SU-DHL-6 (cell line): ENCODE results near the gene PRX.

Experiments
- H2AFZ ChIP-seq: fragments of 200-600 bp; sonication (generic); 2 replicates; pipeline ENCODE4 v1.6.1; 2014; ENCODE audit warnings: low read depth, mild to moderate bottlenecking, moderate library complexity, mixed read lengths, antibody characterized with exemption, low read length; ENCODE audit not compliant: severe bottlenecking
- H3F3A ChIP-seq: fragments of 200-600 bp; shearing (Covaris generic); 2 replicates; pipeline ENCODE4 v1.6.0; 2016; ENCODE audit warnings: antibody characterized with exemption, mild to moderate bottlenecking; ENCODE audit not compliant: insufficient read depth
- H3K27ac ChIP-seq: fragments of 200-600 bp; sonication (generic); 2 replicates; pipeline ENCODE4 v1.5.1; 2016; ENCODE audit warnings: low read depth, mild to moderate bottlenecking, low read length, moderate library complexity, mixed read lengths
- H3K27me3 ChIP-seq: fragments of 200-600 bp; sonication (generic), shearing (Covaris generic); 2 replicates; pipeline ENCODE4 v1.6.0; 2014; ENCODE audit warnings: mild to moderate bottlenecking, low read length
- H3K36me3 ChIP-seq: fragments of 200-600 bp; sonication (generic); 2 replicates; pipeline ENCODE4 v1.6.1; 2014; ENCODE audit warnings: mild to moderate bottlenecking, low read length, mixed read lengths
- H3K4me2 ChIP-seq: fragments of 300-600, 200-600 bp; shearing (Covaris generic), sonication (generic); 2 replicates; pipeline ENCODE4 v1.6.0; 2014; ENCODE audit warnings: low read length, low read depth, mild to moderate bottlenecking; ENCODE audit not compliant: poor library complexity, severe bottlenecking
- H3K4me3 ChIP-seq: fragments of 200-600 bp; sonication (generic); 2 replicates; pipeline ENCODE4 v1.5.1; 2014; ENCODE audit warnings: antibody characterized with exemption, low read length, mild to moderate bottlenecking, mixed read lengths; ENCODE audit not compliant: insufficient read depth, poor library complexity, severe bottlenecking
- H3K79me2 ChIP-seq: fragments of 200-600 bp; sonication (generic); 2 replicates; pipeline ENCODE4 v1.6.1; 2014; ENCODE audit warnings: mild to moderate bottlenecking, low read length, moderate library complexity; ENCODE audit not compliant: insufficient read depth
- H3K9ac ChIP-seq: fragments of 200-600 bp; sonication (generic); 2 replicates; pipeline ENCODE4 v1.7.0; 2014; ENCODE audit warnings: mild to moderate bottlenecking, low read length
- H3K9me2 ChIP-seq: fragments of 200-600 bp; sonication (generic); replicated peaks from 2 replicates; pipeline ENCODE4 v1.6.1; 2014; ENCODE audit warnings: low read length; ENCODE audit not compliant: insufficient read depth
- H3K9me3 ChIP-seq: fragments of 200-600 bp; sonication (generic); 2 replicates; pipeline ENCODE4 v1.6.1; 2014; ENCODE audit warnings: low read length, mixed read lengths; ENCODE audit not compliant: insufficient read depth
- H4K20me1 ChIP-seq: fragments of 200-600 bp; sonication (generic); 2 replicates; pipeline ENCODE4 v1.6.1; 2014; ENCODE audit warnings: low read depth, mild to moderate bottlenecking, antibody characterized with exemption, low read length, moderate library complexity, mixed read lengths
- CTCF ChIP-seq: fragments of 200-600 bp; sonication (generic); IDR thresholded peaks from one replicate; pipeline ENCODE4 v1.5.1; 2017; ENCODE audit warnings: antibody characterized with exemption, mild to moderate bottlenecking, low read length, moderate library complexity; ENCODE audit not compliant: insufficient read depth, poor library complexity, severe bottlenecking
- EZH2phosphoT487 ChIP-seq: fragments of 200-600 bp; sonication (generic), shearing (Covaris generic); conservative IDR thresholded peaks from 2 replicates; pipeline ENCODE4 v1.6.1; 2018; ENCODE audit warnings: mild to moderate bottlenecking, antibody characterized with exemption, low read length, moderate library complexity, mixed read lengths

Gene PRX

GRCh38 chr19:40403262-40403984 lies 9.8 kb downstream of the PRX start:
- Histone ChIP-seq H3K9me3 (no peaks in the 10 kb centered on the region), H3K4me3 (peak overlapping the region; percentile 60), H3K27ac (0 out of 2 replicates have a peak overlapping the region, but pooled peaks have one; percentile 30), H2AFZ (peak overlapping the region; percentile 99), H3K36me3 (no peaks in the 10 kb centered on the region), H3F3A (no peaks in the 10 kb centered on the region), H4K20me1 (no peaks in the 10 kb centered on the region), H3K27me3 (no peaks in the 10 kb centered on the region), H3K79me2 (no peaks in the 10 kb centered on the region), H3K9me2 (no peaks in the 10 kb centered on the region), H3K4me2 (peak overlapping the region; percentile 97), H3K9ac (peak overlapping the region; percentile 50)
- TF ChIP-seq EZH2phosphoT487 (no peak), CTCF (no peak)

- TF ChIP-seq EZH2phosphoT487 = no peak
- no peak overlapping the region for H3K4me2 ChIP-seq
- no peak overlapping the region for H3K9ac ChIP-seq
- H3K27ac ChIP-seq = no peak overlapping the region
- H3K9me3 ChIP-seq = no peaks in the 10 kb centered on the region
- H3F3A ChIP-seq = no peaks in the 10 kb centered on the region
- H3K9me2 ChIP-seq = no peaks in the 10 kb centered on the region
- no peaks in the 10 kb centered on the region for H3K27me3 ChIP-seq
- H4K20me1 ChIP-seq = no peaks in the 10 kb centered on the region
- no peaks in the 10 kb centered on the region for H3K36me3 ChIP-seq
- H2AFZ ChIP-seq = no peak overlapping the region
- H3K79me2 ChIP-seq = no peaks in the 10 kb centered on the region
- no peak overlapping the region for H3K4me3 ChIP-seq
Observed at GRCh38 chr19:40400559-40400958, 12.6 kb downstream of the PRX start.

DNA sequence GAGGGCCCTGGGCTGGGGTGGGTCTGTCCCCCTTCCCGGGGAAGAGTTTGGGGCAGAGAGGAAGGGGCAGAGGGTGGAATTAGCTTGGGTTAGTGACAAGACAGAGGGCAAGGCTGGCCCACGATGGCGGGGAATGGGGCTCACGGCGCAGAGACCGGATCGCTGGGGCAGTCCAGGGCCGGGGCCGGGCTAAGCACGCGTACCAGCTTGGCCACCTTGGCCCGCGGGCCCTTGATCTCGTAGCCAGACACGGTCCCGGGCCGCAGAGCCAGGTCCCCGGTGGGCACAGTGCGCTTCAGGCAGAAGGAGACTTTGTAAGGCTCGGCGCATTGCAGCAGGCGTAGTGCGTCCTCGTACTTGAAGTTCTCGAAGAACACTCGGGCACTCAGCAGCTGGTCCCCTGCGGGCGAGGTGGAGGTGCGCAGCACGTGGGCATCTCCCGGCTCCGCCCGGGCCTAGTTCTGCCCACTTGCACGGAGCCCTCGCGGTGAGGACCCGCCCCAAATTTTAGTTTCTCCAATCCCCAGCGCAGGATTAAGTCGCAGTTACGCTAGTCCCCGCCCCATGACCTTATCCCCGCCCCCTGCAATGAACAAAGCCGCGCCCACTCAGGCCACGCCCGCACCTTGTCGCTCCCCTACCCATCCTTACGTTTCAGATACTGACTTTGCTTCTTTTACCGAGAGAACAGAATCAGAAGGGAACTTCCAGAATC lies 14.6 kb downstream of the PRX start:
- Histone ChIP-seq H3K9ac (no peak overlapping the region), H3K9me3 (no peaks in the 10 kb centered on the region), H3K27ac (no peak overlapping the region), H2AFZ (no peak overlapping the region), H3K4me2 (no peak overlapping the region), H3K4me3 (no peak overlapping the region), H3K36me3 (no peaks in the 10 kb centered on the region), H3K27me3 (no peaks in the 10 kb centered on the region), H3F3A (no peaks in the 10 kb centered on the region), H3K9me2 (no peaks in the 10 kb centered on the region), H4K20me1 (no peaks in the 10 kb centered on the region), H3K79me2 (no peaks in the 10 kb centered on the region)
- TF ChIP-seq EZH2phosphoT487 (no peak), CTCF (no peak)

DNA sequence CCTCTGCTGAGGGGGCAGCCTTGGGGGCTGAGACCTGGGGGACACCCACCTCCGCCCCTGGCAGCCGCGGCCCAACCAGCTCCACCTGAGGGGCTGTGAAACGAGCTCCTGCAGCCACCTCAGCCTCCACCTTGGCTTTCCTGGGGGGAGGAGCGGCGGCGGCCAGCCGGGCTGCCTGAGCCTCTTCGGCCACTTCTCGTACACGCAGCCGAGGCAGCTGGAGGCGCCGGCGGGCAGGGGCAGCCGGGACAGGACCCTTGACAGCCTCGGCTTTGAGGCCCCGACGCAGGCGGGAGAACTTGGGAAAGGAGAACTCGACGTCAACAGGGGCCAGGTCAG lies 15.6 kb downstream of the PRX start:
- H3K4me3 ChIP-seq = no peak overlapping the region
- no peak overlapping the region for H3K27ac ChIP-seq
- no peaks in the 10 kb centered on the region for H3K79me2 ChIP-seq
- H2AFZ ChIP-seq = no peak overlapping the region
- no peaks in the 10 kb centered on the region for H3K9me3 ChIP-seq
- H3K4me2 ChIP-seq = no peak overlapping the region
- H3K27me3 ChIP-seq = no peaks in the 10 kb centered on the region
- H3K9ac ChIP-seq = no peak overlapping the region
- no peaks in the 10 kb centered on the region for H3K36me3 ChIP-seq
- no peaks in the 10 kb centered on the region for H3F3A ChIP-seq
- TF ChIP-seq CTCF (no peak), EZH2phosphoT487 (no peak)
- no peaks in the 10 kb centered on the region for H3K9me2 ChIP-seq
- H4K20me1 ChIP-seq = no peaks in the 10 kb centered on the region
